A549 (cell line): Measurements from ENCODE around the gene KISS1.

ENCODE experiments used
- JUNB ChIP-seq: fragments of >200 bp; sonication (Bioruptor Twin); formaldehyde crosslinking; IDR thresholded peaks from 2 replicates; pipeline ENCODE4 v1.6.1; 2016
- POLR2A ChIP-seq: IDR thresholded peaks from 2 replicates; pipeline ENCODE4 v1.6.1; 2012; ENCODE audit warnings: mild to moderate bottlenecking, low read length
- TF ChIP-seq, protein P1 (sequence below): fragments of 200-600 bp; sonication (generic); IDR thresholded peaks from 2 replicates; pipeline ENCODE4 v1.6.1; 2016; ENCODE audit warnings: antibody characterized with exemption, mild to moderate bottlenecking, moderate library complexity
- TF ChIP-seq, protein P2 (sequence below): fragments of >200 bp; sonication (Bioruptor Twin); formaldehyde crosslinking; IDR thresholded peaks from 3 replicates; pipeline ENCODE4 v1.5.1; 2016

DNA sequence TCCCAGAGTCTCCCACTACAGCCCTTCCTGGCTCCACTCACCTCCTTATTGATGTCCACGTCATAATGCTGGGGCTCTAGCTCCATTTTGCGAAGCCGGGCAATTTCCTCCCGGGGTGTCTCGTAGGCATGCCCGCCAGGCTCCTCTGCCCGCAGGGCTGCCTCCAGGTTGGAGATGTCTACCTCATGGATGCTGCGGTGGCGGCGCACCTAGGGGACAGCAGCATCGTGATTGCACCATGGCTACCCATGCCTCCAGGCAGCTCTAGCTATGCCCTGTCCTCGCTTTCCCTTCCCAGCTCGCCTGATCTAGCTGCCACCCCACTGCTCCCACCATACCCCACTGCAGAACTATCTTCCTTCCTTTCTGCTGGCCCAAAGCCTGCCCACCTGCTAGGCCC, 32.6 kb upstream of the KISS1 start:
- TF ChIP-seq POLR2A (no peak), JUNB (no peak)
- TF ChIP-seq, protein P1, sequence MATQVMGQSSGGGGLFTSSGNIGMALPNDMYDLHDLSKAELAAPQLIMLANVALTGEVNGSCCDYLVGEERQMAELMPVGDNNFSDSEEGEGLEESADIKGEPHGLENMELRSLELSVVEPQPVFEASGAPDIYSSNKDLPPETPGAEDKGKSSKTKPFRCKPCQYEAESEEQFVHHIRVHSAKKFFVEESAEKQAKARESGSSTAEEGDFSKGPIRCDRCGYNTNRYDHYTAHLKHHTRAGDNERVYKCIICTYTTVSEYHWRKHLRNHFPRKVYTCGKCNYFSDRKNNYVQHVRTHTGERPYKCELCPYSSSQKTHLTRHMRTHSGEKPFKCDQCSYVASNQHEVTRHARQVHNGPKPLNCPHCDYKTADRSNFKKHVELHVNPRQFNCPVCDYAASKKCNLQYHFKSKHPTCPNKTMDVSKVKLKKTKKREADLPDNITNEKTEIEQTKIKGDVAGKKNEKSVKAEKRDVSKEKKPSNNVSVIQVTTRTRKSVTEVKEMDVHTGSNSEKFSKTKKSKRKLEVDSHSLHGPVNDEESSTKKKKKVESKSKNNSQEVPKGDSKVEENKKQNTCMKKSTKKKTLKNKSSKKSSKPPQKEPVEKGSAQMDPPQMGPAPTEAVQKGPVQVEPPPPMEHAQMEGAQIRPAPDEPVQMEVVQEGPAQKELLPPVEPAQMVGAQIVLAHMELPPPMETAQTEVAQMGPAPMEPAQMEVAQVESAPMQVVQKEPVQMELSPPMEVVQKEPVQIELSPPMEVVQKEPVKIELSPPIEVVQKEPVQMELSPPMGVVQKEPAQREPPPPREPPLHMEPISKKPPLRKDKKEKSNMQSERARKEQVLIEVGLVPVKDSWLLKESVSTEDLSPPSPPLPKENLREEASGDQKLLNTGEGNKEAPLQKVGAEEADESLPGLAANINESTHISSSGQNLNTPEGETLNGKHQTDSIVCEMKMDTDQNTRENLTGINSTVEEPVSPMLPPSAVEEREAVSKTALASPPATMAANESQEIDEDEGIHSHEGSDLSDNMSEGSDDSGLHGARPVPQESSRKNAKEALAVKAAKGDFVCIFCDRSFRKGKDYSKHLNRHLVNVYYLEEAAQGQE: no peak
- TF ChIP-seq, protein P2, sequence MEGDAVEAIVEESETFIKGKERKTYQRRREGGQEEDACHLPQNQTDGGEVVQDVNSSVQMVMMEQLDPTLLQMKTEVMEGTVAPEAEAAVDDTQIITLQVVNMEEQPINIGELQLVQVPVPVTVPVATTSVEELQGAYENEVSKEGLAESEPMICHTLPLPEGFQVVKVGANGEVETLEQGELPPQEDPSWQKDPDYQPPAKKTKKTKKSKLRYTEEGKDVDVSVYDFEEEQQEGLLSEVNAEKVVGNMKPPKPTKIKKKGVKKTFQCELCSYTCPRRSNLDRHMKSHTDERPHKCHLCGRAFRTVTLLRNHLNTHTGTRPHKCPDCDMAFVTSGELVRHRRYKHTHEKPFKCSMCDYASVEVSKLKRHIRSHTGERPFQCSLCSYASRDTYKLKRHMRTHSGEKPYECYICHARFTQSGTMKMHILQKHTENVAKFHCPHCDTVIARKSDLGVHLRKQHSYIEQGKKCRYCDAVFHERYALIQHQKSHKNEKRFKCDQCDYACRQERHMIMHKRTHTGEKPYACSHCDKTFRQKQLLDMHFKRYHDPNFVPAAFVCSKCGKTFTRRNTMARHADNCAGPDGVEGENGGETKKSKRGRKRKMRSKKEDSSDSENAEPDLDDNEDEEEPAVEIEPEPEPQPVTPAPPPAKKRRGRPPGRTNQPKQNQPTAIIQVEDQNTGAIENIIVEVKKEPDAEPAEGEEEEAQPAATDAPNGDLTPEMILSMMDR: no peak
